HPDE6-E6E7 (cell line): ENCODE results near the gene TMC1.

Experiments
- DNase-seq: peaks from one replicate; pipeline ENCODE4 v3.0.0; 2011; ENCODE audit warnings: missing footprints; ENCODE audit errors: extremely low spot score

TMC1 gene

GRCh38 chr9:72526901-72527800, 5.7 kb downstream of the TMC1 start:
- DNase-seq = peak; percentile 74

GRCh38 chr9:72527801-72528195, 6.4 kb downstream of the TMC1 start:
- no peak for DNase-seq

GRCh38 chr9:72529531-72529930, 8.1 kb downstream of the TMC1 start:
- DNase-seq = no peak

- DNase-seq = no peak
Measured at GRCh38 chr9:72533322-72533721, 11.9 kb downstream of the TMC1 start.

- DNase-seq = no peak
Measured at GRCh38 chr9:72534931-72535330, 13.5 kb downstream of the TMC1 start.

- DNase-seq = no peak
Measured at GRCh38 chr9:72537011-72537545, 15.7 kb downstream of the TMC1 start.

- no peak for DNase-seq
Measured at GRCh38 chr9:72537671-72538070, 16.3 kb downstream of the TMC1 start.

- no peak for DNase-seq
Measured at GRCh38 chr9:72538921-72539702, 17.7 kb downstream of the TMC1 start.

GRCh38 chr9:72539824-72540347, 18.5 kb downstream of the TMC1 start:
- DNase-seq = no peak

- DNase-seq = peak; percentile 60
Measured at GRCh38 chr9:72540348-72540873, 19.0 kb downstream of the TMC1 start.

GRCh38 chr9:72542537-72542833, 21.1 kb downstream of the TMC1 start:
- peak; percentile 22 for DNase-seq

- DNase-seq = no peak
Measured at GRCh38 chr9:72542917-72543316, 21.5 kb downstream of the TMC1 start.

GRCh38 chr9:72551306-72551705, 29.9 kb downstream of the TMC1 start:
- no peak for DNase-seq

- DNase-seq = no peak
Measured at GRCh38 chr9:72552356-72552755, 30.9 kb downstream of the TMC1 start.

GRCh38 chr9:72554221-72554641, 32.8 kb downstream of the TMC1 start:
- no peak for DNase-seq

- peak; percentile 97 for DNase-seq
Measured at GRCh38 chr9:72557549-72557948, 36.1 kb downstream of the TMC1 start.

GRCh38 chr9:72560086-72560485, 38.7 kb downstream of the TMC1 start:
- DNase-seq = no peak

GRCh38 chr9:72563806-72564205, 42.4 kb downstream of the TMC1 start:
- DNase-seq = no peak

- DNase-seq = no peak
Measured at GRCh38 chr9:72564479-72565281, 43.3 kb downstream of the TMC1 start.

GRCh38 chr9:72565535-72565934, 44.1 kb downstream of the TMC1 start:
- DNase-seq = no peak

- DNase-seq = no peak
Measured at GRCh38 chr9:72574156-72574810, 52.9 kb downstream of the TMC1 start.
